ENCODE measurements around the gene ISG20.
"Not testable (repeated sequence)": the region's sequence is repeated elsewhere in the genome, so short reads cannot be mapped to it uniquely, and the experiment has no call there.

The ISG20 gene

DNA sequence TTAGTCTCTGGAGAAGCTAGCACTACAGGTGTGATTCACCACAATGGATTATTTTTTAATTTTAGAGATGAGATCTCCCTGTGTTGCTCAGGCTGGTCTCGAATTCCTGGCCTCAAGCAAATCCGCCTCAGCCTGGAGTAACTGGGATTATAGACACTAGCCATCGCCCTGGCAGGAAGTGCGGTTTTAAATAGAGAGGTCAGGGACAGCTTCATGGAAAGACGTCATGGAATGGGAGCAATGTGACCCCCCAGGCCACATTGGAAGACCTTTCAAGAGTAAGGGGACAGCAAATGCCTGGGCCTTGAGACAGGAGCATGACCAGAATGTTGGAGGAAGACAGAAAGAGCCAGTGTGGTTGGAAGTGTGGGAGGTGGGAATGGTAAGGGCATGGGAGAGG is 2.2 kb upstream of the ISG20 start:
- no peak for DNase-seq (ENCODE audit: low spot score)

DNA sequence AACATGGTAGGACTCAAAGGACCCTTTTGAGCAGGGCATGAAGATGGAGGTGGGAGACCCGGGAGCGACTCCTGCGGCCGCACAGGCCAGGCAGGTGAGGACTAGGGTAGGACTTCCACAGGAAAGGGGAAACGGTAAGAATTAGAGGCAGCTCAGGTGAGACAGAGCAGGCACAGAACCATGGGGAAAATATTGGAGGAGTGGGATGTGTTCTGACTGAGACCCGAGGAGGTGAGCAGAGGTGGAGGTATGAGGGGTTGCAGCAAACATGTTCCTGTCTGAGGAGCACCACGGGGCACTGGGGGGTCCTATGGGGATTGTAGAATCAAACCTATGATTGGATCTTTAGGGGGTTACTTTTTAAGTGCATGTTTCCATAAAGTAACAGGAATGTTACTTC is 1.4 kb upstream of the ISG20 start:
- DNase-seq (ENCODE audit: low spot score) = no peak

DNA sequence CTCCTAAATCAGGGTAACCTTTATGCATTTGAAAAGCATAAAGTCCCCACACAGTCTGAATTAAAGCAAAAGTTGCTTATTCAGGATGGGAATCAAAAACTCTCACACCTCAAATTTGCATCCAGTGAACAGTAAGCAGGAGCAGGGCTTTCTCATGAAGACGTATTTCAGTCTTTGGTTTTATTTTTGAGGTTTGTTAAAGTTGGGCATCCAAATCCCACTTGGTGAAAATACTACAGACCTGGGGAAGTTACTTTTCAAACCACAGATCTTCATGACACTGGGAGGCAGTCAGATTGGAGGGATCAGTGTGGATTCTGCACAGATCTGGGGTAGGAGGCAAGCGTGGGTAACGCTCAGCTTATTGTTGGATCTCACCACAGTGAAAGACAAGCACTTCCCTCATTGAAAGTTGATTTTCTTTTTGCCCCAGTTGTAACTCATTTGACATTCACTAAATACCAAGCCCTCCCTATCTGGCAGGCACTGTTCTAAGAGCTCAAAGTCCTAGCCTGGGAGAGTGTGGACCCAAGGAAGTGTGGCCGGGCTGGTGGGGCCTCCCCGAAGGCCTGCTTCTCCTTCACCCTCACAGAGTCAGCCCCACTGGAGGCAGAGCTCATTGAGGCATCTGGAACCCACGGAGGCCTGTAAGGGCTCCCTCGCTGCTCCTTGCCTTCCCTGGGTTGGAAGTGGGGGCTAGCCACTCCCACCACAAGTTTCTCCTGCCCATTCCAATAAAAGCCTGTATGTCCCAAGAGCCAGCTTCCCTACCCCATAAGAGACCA is 783 bp upstream of the ISG20 start:
- no peak for DNase-seq (ENCODE audit: low spot score)

DNA sequence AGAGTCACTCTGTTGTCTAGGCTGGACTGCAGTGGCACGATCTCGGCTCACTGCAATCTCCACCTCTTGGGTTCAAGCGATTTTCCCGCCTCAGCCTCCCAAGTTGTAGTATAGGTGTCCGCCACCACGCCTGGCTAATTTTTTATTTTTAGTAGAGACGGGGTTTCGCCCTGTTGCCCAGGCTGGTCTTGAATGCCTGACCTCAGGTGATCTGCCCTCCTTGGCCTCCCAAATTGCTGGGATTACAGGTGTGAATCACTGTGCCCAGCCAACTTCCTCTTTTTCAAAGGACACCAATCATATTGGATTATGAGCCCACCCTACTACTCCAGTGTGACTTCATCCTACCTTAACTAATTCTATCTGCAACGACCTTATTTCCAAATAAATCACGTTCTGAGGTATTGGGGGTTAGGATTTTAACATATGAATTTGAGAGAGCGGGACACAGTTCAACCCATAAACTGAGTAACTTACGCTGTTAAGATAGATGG is 3.2 kb downstream of the ISG20 start:
- no peak for DNase-seq (ENCODE audit: low spot score)

DNA sequence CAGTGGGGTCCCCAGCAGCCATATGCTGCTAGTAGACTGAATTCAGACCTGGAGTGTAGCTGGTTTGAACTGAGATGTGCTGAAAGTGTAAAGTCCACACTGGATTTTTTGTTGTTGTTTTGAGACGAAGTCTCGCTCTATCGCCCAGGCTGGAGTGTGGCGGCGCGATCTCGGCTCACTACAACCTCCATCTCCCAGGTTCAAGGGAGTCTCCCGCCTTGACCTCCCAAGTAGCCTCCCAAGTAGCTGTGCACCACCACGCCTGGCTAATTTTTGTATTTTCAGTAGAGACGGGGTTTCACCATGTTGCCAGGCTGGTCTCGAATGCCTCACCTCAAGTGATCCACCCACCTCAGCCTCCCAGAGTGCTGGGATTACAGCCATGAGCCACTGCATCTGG is 3.7 kb downstream of the ISG20 start:
- not testable (repeated sequence) for DNase-seq (ENCODE audit: low spot score)

DNA sequence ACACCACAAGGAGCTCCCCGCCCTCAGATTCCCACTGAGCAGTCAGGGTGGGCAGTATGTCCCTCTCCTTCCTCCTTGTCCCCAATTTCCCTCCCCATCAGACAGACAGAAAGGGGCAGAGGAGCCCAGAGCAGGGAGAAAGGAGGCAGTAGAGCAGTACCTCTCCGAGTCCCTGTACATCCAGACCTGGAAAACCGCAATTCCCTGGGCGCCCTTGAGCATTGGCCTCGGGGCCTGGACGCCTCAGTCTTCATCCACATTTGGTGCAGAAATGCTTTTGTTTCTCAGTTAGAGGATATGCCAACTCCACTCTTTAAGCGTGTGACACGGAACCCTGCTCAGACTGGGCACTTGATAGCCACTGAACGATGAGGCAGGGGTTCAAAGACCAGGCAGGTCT is 5.9 kb downstream of the ISG20 start:
- no peak for DNase-seq (ENCODE audit: low spot score)

DNA sequence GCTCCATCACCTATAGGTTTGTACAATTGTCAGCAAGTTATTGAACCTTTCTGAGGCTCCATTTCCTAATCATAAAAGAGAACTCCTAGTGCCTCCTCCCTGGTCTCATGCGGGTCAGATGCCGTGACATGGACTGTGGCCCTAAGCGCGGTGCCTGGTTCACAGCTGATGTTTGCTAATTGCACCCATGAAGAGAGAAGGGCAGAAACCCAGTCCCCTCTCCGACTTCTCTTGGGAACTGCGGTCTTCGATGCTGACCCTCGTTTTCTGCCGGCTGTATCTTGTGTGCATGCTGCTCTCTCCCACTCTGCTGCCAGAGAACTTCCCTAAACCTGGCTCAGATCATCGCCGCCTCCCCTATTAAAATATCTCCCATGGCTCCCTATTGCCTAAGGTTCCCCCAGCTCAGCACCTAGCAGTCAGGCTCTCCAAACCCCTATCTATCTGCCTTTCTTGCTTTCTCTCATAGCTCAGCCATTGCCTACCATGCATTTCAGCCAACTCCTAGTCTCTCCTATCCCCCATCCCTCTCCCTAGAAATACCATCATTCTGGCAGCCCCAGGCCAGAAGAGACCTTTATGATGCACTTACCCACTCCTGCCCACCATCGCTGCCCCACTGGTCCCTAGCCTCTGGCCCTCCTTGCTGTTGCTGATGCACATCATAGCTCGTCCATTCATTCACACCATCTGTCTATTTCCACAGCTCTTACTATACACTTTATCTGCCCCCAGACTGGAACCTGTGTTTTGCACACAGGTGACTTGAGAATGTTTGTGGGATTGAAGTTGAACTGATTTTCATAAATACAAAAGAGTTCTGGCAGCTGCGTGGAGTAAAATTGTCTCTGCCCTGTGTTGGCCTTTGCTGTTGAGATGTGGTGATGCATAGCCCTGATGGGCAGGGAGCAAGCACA is 6.6 kb downstream of the ISG20 start:
- no peak for DNase-seq (ENCODE audit: low spot score)

DNA sequence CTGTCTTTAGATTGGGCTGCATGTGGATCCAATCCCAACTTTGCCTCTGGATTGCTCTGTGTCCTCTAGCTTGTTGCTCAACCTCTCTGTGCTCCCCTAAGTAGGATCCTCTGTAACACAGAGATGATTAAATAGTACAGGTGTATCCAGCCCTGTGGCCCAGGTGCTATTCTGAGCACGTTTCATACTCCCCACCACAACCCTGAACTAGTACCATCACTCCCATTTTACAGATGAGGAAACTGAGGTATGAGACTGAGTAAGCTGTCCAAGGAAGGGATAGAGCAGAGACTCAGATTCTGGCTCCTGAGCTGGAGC is 7.2 kb downstream of the ISG20 start:
- no peak for DNase-seq (ENCODE audit: low spot score)

DNA sequence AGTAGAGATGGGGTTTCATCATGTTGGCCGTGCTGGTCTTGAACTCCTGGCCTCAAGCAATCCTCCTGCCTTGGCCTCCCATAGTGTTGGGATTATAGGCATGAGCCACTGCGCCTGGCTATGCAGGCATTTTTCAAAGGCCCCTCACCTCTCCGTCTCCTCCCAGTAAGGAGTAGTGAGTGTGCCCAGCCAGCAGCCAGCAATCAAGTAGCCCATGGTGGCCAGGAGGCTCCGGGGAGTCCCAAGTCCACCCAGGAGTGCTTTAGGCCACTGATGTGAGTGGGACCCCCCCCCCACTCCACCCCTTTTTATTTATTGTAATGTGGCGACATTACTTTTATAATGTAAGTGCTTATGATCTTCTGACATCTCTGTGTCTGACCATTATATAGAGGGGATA is 8.1 kb downstream of the ISG20 start:
- DNase-seq (ENCODE audit: low spot score) = no peak

DNA sequence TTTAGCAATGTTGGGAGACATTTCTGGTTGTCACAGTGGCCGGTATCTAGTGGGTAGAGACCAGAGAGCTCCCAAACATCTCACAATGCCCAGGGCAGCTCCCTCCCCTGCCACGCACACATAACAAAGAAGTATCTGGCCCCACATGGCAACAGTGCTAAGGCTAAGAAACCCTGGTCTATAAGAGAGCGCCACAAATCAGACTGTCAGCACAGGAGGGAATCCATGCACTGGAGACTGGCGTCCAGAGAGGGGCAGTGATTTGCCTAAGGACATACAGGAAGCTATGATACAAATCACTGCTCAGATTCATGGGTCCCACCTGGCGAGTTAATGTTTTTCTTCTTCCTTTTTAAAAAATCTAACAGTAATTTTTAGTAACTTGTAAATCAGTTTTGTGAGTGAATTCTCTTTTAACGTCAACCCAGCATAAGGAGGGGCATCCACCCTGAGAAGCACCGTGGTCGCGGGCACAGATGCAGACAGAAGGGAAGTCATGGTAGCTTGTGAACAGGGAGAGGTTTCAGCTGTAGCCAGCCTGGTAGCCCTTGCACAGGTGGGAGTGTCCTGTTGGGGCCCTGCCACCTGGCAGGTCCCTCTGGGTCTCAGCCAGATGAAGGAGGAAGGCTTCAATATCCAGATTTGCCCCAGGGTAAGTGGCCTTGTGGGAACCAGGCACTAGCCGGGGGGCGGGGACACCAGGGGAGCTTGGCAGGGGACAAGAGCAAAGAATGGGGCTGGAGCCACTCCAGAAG is 8.7 kb downstream of the ISG20 start:
- no peak for DNase-seq (ENCODE audit: low spot score)

DNA sequence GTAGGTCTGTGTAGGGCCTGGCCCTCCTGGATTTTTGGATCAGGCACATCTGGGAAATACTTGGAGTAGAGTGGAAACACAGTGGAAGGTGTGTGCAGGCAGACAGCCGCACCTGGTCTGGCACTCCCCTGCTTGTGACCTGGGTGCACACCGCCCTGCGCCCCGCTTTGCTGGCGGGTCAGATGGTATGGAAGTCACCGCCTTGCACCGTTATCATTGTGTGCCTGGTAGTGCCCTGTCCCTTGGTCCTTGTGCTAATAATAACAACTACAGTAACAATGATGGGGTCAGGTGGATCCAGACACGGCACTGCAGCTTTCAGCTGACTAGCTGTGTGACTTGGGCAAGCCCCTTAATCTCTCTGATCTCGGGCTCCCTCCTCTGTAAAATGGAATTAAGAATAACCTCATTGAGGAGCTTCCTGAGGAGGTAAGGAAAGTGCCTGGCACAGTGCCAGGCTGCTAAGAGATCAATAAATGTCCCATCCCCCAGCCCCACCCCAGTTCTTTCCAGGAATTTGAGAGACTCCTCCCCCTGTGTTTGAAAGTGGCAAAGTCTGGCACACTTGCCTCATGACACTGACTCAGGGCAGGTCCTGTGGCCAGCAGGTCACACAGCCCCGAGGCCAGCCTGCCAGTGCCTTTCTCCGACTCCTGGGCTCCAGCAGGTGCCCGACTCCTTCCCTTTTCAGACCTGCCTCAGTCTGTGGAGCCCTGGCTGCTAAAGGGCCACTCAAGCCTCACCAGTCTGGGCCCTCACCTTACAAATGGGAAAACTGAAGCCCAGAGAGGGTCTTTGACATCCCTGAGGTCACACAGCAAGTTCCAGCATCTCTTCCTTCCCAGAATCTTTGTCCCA is 9.8 kb downstream of the ISG20 start:
- no peak for DNase-seq (ENCODE audit: low spot score)

DNA sequence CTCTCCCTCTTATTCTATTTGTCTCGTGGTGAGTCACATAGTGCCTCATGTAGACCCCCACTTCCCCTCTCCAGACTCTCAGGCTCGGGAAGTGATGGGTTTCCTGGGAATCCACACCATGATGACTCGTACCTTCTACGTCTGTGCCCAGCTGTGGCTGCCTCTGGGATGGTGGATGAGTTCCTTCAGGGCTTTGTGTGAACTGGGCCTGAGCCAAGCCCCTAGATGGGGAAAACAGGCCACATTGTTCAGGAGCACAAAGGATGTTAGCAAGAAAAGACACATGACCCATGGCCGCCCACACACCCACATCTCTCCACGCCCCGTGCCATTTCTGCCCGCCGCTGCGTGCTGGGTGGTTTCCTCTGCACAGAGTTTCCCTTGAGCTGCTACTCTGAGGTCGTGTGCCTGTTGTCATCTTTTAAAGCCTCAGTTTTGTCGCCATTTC is 10.5 kb downstream of the ISG20 start:
- peak; percentile 72 for DNase-seq (ENCODE audit: low spot score)

DNA sequence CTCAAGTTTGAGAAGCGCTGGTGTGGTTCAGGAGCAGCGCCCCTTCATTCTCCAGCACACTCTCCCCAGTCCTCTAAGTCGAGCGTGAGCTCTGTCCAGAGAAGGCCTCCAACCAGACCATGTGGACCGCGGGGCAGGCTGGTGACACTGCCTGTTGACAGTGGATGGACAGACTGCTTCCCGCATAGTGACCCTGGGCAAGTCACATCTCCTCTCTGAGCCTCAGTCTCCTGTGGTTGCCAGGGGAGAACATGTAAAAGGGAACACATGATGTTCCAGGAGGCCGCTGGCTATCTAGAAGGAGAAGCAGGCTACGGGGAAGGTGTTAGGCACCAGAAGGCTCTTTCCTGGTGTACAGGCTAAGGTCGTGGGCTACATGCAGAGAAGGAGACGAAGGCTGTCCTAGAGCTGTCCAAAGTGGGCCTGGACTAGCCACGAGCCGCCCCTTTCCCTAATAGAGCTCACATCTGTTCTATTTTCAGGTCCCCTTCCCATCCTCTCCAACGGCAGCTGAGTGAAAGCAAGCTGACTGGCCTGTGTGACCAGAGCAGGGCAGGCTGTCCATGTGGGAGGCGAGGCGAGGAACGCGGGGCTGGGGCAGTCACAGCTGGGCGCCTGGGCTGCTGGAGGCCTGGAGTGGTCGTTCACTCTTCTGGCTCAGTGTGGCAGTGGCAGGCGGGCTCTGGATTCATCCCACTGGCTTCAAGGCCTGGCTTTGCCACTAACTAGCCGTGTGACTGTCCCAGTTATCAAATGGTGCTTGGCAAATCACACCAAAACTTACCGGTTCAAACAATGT is 11.1 kb downstream of the ISG20 start:
- no peak for DNase-seq (ENCODE audit: low spot score)

DNA sequence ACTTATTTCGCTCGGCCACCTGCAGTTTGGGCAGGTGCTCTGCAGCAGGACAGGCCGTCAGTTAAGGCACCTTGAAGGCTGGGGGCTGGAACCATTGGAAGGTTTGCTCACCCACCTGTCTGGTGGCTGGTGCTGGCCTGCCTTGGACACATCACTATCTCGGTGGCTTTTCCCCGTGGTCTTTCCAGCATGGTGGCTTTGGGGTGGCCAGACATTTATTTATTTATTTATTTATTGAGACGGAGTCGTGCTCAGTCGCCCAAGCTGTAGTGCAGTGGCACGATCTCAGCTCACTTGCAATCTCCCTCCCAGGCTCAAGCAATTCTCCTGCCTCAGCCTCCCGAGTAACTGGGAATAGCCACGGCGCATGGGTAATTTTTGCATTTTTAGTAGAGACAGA is 11.7 kb downstream of the ISG20 start:
- DNase-seq (ENCODE audit: low spot score) = no peak

DNA sequence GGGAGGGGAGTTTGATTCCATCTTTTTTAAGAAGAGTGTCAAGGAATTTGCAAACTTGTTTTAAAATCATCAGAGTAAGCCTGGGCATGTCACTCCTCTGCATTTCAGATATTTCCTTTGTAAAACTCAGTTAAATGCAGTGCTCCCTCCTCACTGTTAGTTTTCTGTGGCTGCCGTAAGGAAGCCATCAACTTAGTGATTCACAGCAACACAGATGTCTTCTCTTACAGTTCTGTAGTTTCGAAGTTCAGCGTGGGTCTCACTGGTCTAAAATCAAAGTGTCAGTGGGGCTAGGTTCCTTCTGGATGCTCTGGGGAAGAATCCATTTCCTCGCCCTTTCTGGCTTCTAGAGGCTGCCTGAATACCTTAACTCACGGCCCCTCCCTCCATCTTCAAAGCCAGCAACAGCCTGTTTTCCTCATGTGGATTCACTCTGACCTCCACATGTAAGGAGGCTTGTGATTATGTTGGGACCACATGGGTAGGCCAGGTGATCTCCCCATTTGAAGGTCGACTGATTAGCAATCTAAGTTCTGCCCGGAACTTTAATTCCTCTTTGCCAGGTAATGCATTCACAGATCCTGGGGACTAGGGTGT is 12.4 kb downstream of the ISG20 start:
- no peak for DNase-seq (ENCODE audit: low spot score)

DNA sequence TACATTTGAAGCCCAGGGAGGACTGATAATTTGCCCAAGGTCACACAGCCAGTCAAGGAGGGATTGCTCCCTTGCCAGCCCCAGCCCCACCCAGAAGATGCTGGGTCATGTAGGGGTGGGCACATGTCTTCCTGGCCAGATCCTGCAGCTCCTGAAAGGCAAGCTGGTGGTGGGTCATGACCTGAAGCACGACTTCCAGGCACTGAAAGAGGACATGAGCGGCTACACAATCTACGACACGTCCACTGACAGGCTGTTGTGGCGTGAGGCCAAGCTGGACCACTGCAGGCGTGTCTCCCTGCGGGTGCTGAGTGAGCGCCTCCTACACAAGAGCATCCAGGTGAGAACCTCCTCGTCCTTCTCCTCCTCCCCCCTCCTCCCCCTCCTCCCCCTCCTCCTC is 13.2 kb downstream of the ISG20 start:
- DNase-seq (ENCODE audit: low spot score) = no peak

DNA sequence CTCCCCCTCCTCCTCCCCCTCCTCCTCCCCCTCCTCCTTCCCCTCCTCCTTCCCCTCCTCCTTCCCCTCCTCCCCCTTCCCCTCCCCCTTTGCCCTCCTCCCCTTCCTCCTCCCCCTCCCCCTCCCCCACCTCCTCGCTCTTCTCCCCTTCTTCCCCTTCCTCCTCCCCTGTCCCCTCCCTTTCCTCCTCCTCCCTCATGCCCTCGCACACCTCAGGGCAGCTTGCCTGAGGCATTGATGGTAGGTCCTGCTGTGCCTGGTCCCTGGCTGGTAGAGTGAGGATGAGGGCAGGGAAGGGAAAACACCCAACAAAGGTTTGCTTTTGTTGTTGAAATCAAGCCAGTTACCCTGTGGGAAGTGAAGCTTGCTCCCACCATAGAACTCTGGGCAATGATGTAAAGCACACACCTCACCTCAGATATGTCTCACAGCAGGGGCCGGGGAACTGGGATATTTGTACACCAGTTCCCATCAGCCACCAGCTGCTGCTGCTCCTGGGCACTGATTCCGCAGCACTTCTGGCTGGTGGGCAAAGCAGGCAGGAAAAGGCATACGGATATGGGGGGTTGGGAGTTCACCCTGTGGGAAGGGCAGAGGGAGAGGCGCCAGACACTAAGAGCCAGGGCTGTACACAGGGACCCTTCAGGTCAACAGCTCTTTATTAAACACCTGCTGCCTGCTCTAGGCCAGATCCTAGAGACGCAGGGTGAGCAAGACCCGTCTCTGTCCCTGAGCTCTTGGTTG is 13.8 kb downstream of the ISG20 start:
- DNase-seq (ENCODE audit: low spot score) = no peak

DNA sequence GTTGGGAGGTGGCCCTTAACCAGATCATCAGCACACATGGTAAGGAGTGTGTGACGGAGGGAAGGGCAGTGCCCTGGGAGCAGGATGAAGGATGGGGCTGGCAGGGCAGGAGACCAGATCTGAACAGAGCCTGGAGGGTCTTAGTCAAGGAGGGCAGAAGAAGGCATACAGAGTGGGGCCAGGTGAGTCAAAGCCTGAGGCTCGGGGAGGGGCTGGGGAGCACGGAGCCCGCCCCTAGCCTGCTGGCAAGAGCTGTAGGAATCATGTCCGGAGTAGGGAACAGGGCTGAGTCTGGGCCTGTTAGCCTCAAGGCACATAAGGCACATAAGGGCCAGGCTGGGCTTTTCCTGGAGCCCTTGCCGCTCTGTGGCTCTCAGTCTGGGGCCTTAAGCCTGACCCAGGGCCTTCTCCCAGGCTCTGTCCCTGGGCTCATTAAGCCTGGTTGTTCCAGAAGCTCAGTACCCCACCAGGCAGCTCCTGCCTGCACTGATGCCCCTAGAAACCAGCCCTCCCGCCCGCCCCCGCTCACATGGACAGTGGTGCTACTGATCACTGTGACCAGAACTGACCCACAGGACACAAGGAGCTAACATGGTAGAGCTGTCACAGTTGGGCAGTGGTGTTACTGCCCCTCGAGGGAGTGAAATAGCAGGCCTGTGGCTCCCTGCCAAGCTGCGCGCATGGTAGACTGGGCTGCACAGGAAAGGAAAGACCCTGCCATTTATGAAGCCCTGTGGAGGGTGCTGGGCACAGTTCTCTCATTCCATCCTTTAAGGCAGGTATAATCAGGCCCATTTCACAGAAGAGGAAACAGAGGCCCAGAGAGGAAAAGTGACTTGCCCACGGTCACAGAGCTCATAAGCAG is 14.6 kb downstream of the ISG20 start:
- DNase-seq (ENCODE audit: low spot score) = no peak
